HL-60 (cell line): ENCODE results near the gene ESR2.

Source experiments
- DNase-seq, 2 experiments: peaks; one replicate each; pipeline ENCODE4 v3.0.0-alpha.2; 2010 to 2020; ENCODE audit warnings: low read depth in 1 of 2, low spot score in 1 of 2
- H3K27ac ChIP-seq: fragments of 250-450 bp; sonication (Bioruptor Pico); replicated peaks from 2 replicates; pipeline ENCODE4 v1.5.1; 2020; ENCODE audit warnings: mild to moderate bottlenecking, moderate library complexity
- H3K27me3 ChIP-seq: fragments of 250-450 bp; sonication (Bioruptor Pico); 2 replicates; pipeline ENCODE4 v1.5.1; 2021; ENCODE audit warnings: mild to moderate bottlenecking, moderate library complexity; ENCODE audit not compliant: insufficient read depth, poor library complexity, severe bottlenecking
- H3K4me3 ChIP-seq: replicated peaks from 2 replicates; pipeline ENCODE4 v1.5.1; 2011; ENCODE audit warnings: mild to moderate bottlenecking, control low read depth, low read length; ENCODE audit not compliant: insufficient read depth
- GABPA ChIP-seq: IDR thresholded peaks from 2 replicates; pipeline ENCODE4 v1.6.1; 2012; ENCODE audit warnings: low read depth
- POLR2AphosphoS5 ChIP-seq: IDR thresholded peaks from 2 replicates; pipeline ENCODE4 v1.6.1; 2012; ENCODE audit warnings: low read depth
- SPI1 ChIP-seq: IDR thresholded peaks from 2 replicates; pipeline ENCODE4 v1.6.1; 2012; ENCODE audit warnings: low read depth, mild to moderate bottlenecking, borderline replicate concordance
- TF ChIP-seq, protein P1 (sequence below): IDR thresholded peaks from one replicate; pipeline ENCODE4 v1.5.1; 2011; ENCODE audit warnings: low read length, control low read depth, inconsistent platforms; ENCODE audit not compliant: insufficient read depth
- TF ChIP-seq, protein P2 (sequence below): IDR thresholded peaks from 2 replicates; pipeline ENCODE4 v1.6.1; 2012; ENCODE audit warnings: low read depth; ENCODE audit not compliant: insufficient replicate concordance

ESR2 gene

DNA sequence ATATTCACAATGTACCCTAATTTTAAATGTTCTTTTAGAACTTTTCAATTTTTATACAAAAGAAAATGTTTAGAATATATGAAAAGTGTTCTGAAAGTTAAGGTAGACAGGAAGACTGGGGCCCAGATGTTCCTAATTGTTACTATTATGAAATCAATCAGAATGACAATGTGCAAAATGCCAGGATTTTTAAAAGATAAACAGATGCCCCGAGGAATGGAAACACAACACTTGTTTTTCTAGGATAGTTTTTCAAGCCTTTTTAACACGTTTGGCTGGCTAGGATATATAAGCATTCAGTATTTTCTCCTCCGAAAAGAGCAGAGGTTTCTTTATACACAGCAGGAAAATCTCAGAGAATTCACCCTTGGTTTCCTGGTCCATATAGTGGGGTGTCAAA lies 106.8 kb downstream of the ESR2 start:
- no peak for DNase-seq
- TF ChIP-seq POLR2AphosphoS5, result no peak
- TF ChIP-seq, protein P1, sequence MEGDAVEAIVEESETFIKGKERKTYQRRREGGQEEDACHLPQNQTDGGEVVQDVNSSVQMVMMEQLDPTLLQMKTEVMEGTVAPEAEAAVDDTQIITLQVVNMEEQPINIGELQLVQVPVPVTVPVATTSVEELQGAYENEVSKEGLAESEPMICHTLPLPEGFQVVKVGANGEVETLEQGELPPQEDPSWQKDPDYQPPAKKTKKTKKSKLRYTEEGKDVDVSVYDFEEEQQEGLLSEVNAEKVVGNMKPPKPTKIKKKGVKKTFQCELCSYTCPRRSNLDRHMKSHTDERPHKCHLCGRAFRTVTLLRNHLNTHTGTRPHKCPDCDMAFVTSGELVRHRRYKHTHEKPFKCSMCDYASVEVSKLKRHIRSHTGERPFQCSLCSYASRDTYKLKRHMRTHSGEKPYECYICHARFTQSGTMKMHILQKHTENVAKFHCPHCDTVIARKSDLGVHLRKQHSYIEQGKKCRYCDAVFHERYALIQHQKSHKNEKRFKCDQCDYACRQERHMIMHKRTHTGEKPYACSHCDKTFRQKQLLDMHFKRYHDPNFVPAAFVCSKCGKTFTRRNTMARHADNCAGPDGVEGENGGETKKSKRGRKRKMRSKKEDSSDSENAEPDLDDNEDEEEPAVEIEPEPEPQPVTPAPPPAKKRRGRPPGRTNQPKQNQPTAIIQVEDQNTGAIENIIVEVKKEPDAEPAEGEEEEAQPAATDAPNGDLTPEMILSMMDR, result no peak
- TF ChIP-seq GABPA, result no peak
- TF ChIP-seq SPI1, result no peak
- TF ChIP-seq, protein P2, sequence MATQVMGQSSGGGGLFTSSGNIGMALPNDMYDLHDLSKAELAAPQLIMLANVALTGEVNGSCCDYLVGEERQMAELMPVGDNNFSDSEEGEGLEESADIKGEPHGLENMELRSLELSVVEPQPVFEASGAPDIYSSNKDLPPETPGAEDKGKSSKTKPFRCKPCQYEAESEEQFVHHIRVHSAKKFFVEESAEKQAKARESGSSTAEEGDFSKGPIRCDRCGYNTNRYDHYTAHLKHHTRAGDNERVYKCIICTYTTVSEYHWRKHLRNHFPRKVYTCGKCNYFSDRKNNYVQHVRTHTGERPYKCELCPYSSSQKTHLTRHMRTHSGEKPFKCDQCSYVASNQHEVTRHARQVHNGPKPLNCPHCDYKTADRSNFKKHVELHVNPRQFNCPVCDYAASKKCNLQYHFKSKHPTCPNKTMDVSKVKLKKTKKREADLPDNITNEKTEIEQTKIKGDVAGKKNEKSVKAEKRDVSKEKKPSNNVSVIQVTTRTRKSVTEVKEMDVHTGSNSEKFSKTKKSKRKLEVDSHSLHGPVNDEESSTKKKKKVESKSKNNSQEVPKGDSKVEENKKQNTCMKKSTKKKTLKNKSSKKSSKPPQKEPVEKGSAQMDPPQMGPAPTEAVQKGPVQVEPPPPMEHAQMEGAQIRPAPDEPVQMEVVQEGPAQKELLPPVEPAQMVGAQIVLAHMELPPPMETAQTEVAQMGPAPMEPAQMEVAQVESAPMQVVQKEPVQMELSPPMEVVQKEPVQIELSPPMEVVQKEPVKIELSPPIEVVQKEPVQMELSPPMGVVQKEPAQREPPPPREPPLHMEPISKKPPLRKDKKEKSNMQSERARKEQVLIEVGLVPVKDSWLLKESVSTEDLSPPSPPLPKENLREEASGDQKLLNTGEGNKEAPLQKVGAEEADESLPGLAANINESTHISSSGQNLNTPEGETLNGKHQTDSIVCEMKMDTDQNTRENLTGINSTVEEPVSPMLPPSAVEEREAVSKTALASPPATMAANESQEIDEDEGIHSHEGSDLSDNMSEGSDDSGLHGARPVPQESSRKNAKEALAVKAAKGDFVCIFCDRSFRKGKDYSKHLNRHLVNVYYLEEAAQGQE, result no peak
- no peaks in the 10 kb centered on the region for H3K27me3 ChIP-seq
- no peak overlapping the region for H3K4me3 ChIP-seq
- no peak overlapping the region for H3K27ac ChIP-seq

DNA sequence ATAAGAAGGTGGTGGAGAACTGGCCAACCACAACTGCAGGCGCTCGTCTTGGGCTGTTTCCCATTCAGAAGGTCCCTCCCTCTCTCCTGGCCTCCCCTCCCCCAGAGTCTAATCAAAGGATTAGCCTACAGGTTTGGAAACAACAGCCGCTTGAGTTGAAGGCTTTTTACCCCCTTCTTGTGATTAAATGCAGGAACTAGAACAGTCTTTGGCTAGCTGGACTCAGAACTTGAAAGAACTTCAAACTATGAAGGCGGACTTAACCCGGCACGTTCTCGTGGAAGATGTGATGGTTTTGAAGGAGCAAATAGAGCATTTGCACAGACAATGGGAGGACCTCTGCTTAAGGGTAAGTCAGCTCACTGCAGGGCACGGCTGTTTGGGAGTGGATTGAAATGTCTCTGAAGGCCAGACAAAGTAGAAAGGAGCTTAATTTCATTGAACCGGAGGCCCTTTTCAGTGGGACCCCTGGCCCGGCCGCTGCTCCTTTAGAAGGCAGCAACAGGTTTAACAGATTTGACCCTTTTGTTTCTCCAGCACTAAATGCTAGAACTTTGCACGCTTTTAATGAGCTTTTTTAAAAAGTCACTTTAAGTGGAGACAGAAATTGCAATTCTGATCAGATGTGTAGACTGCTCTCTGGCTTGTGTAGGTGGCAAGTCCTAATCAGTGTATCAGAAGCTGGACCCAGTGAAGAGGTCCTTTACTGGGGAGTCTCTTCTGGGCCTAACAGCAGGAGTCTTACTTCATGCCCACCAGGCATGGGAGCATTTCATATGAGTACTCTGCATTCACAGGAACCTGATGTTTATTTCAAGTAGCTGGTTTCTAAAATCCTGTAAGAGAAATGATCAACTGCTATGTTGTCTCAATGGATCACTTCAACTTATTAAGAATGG lies 107.7 kb downstream of the ESR2 start:
- TF ChIP-seq, protein P1, result no peak
- TF ChIP-seq, protein P2, result no peak
- TF ChIP-seq GABPA (no peak), SPI1 (no peak), POLR2AphosphoS5 (no peak)
- H3K27me3 ChIP-seq, result no peaks in the 10 kb centered on the region
- H3K27ac ChIP-seq, result no peak overlapping the region
- no peak for DNase-seq
- no peak overlapping the region for H3K4me3 ChIP-seq

DNA sequence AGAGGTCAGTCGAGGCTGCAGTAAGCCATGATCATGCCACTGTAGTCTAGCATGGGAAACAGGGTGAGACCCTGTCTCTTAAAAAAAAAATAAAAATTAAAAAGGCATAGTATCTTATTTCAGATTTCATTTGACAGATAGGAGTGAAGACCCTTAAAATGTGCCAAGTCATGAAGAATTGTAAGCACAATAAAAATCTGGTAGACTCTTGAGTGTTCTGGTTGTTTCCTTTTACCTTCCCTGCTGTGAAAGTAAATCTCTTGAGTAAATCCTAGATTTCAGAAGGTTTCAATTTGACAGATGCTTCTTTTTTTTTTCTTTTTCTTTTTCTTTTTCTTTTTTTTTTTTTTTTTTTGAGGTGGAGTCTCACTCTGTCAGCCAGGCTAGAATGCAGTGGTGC lies 109.0 kb downstream of the ESR2 start:
- no peaks in the 10 kb centered on the region for H3K27me3 ChIP-seq
- no peak for DNase-seq
- no peak for TF ChIP-seq POLR2AphosphoS5
- TF ChIP-seq, protein P1, result no peak
- TF ChIP-seq SPI1, result no peak
- TF ChIP-seq, protein P2, result no peak
- no peak for TF ChIP-seq GABPA
- H3K4me3 ChIP-seq, result no peak overlapping the region
- no peak overlapping the region for H3K27ac ChIP-seq
